GM18870 (cell line): ENCODE results near the gene TGFBR3.

Source experiments
- ATAC-seq: cut with Tn5 transposase; IDR thresholded peaks from one replicate; pipeline ENCODE4 v1.9.1; 2021; ENCODE audit warnings: moderate library complexity; ENCODE audit not compliant: unreplicated experiment

TGFBR3 gene

DNA sequence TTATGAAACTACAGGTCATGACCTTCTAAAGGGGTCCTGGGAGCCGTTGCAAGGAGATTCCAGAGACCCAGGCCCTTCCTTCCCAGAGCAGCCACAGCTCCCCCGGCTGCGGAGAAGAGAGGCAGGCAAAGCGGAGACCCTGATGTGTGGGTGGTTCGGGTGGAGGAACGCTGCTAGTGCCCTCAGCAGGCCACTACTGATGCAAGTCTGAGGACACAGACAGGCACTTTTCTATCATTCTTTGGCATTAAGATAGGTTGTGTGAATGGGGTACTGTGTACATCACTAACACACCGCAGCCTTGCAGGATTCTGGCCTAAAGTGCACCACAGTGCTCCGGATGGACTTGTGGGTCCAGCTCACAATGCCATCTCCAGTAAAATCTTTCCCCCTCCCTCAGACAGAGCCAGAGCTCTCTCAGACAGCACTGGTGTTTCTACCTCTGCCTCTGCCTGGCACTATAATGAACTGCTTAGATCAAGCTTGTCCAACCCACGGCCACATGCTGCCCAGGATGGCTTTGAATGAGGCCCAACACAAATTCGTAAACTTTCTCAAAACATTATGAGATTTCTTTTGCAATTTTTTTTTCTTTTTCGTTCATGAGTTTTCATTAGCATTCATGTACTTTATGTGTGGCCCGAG, 121.4 kb downstream of the TGFBR3 start:
- ATAC-seq = no peak

- ATAC-seq = no peak
Observed at GRCh38 chr1:91763252-91763651, 122.7 kb downstream of the TGFBR3 start.

GRCh38 chr1:91761295-91761721, 124.6 kb downstream of the TGFBR3 start:
- no peak for ATAC-seq

DNA sequence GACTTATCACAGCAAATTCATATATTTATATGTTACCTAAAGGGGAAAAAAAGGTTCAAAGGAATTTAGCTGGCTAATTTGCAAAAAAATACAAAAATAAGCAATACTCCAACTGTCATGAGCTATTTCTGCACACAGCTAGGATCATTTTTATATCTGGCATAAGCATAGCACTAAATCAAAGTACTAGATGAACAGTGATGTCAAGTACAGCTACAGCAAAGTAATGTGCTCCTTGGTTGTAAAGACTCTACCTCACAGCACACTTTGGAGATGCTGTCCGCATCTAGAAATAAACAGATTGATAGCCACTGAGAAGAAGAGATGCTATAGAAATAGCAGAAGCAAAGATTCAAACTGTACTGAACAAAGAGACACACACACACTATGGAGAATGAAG, 125.4 kb downstream of the TGFBR3 start:
- no peak for ATAC-seq

- no peak for ATAC-seq
Observed at GRCh38 chr1:91759076-91759475, 126.9 kb downstream of the TGFBR3 start.

DNA sequence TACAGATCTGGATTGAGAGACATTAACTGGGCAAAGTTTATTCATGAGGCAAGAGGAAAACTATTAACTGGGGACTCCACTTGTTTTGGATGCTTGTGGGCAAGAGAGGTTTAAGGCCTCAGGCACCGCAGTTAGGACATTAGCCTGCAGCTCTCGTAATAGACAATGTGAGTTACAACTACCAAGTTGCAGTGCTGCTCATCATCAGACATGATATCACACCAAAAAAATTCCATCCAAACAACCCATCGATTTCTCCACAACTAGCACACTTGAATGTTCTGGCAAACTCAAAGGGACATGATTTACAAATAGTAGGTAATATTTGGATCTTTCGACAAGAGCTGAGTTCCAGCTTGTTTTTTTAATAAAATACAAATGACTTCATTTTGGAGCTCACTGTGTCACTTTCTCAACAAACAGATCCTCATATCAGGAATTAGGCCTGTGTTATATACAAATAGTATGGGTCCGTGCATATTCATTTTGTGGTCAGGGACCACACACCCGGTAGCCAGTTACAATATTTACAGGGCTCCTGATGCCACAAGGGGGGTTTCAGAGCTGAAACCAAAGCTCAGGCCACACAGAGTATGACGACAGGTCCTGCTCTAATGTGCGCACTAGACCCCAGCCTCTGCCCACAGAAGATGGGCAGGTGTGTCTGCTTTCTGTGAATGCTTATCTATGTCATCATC, 128.0 kb downstream of the TGFBR3 start:
- no peak for ATAC-seq

DNA sequence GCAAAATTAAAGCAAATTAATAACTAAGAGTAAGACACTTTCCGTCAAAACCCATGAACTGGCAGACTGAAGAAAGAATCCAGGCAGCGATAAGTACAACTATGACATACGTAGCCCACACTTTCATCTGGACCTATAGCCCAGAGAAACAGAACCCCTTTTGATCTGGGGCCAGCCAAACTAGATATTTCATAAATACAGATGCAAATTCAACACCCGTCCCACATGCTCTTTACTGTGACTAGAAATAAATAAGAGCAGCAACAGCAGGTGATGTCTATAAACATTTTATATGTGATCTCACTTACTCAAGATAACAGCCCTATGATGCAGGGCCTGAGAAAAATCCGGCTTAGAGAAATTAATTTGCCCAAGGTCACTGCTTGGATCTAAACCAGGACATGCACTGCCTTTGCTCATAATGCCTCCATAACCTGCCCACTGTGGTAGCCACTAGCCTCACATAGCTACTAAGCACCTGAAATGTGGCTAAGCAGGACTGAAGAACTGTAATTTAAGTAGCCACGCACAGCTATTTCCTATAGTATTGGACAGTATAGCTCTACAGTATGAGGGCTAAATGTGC, 130.2 kb downstream of the TGFBR3 start:
- no peak for ATAC-seq

DNA sequence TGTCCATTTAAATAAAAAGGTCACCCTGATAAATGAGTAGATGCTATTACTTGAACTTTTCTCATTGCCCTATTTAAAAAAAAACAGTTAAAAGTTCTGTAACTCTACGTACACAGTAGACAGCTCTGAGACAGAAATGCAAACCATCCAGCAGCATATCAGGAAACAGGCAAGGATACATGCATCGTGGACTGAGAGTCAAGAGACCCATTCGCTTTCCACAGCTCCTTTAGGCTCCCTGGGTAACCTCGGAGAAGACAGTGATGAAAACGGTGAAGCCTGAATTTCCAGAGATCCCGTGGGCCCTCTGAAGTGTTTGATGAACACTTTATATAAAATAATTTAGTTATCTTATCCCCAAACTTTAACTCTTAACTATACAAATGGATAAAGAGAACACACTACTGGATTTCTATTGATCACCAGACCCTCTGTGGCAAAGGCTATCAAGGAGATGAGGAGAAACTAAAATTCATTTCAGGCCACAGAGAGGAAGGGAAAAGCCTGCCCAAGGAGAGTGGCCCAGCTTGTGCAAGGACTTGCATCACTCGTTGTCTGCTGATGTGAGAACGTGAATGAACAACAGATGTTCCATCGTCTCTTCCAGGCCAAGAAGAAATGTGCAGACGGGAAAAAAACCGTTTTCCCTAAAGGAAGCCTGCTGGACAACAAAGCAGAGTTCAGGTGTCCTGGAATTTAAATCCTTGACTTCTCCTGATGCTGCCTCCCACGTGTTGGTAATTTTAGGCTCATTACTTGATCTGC, 131.0 kb downstream of the TGFBR3 start:
- ATAC-seq = no peak

GRCh38 chr1:91754348-91754747, 131.6 kb downstream of the TGFBR3 start:
- ATAC-seq = peak; percentile 62

GRCh38 chr1:91753878-91754277, 132.1 kb downstream of the TGFBR3 start:
- ATAC-seq = no peak

GRCh38 chr1:91752324-91752723, 133.6 kb downstream of the TGFBR3 start:
- peak; percentile 46 for ATAC-seq

GRCh38 chr1:91751275-91751674, 134.7 kb downstream of the TGFBR3 start:
- ATAC-seq = no peak

DNA sequence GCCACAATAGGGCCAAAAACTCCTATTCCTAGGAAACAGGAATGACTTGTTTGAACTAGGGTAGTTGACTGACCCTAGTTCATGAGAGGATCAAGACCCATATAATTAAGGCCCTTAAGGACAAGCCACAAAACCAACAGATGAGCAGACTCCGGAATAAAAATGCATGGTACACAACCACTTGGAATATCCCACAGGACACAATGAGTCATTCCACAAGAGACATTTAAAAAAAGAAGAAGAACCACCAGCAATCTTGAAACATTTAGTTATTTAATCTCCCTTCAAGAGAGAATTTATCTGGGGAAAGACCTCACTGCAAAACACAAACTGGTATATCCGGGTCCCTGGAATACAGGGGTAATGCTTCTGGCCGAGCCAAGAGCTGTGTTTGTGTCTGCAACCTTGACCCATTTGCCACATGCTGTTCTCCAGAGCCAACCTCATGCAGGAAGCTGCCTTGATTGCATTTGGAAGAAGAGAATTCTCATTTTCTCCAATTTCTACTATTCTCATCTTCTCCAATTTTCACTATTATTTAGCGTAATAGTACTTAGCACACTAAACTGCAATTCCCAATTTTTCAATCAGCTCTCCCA, 135.5 kb downstream of the TGFBR3 start:
- no peak for ATAC-seq

DNA sequence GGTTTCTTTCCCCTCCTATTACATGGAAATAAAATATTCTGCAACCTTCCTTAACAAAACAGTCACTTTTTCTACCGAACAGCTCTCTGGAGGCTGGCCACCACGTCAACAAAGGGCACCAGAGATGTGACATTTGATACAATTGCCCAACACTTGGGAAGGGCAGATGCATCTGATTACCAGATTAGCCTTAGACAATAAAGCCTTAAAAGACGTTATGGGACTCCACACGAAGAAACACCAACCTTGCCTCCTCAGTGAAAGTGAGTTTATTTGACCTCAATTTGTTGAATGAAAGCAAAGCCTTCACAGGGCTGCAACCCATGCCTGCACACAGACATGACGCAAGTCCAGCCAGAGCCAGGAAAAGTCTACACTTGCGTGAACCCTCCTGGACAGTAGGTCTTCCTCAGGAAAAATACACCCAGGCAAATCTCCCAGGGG, 136.1 kb downstream of the TGFBR3 start:
- no peak for ATAC-seq

DNA sequence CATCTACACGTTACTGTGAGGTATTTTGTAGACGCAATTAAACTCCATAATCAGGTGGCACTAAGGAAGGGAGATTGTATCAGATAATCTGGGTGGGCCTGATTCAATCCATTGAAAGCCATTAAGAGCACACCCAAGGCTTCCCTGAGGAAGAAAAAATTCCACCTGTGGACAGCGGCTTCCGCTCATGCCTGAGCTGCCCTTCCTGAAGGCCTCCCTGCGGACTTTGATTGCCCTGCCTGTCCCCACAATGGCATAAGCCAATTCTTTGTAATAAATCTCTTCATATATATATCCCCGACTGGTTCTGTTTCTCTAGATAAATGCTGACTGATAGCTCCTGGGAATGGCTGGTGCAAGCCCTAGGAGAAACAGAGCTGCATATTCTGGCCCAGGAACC, 138.3 kb downstream of the TGFBR3 start:
- no peak for ATAC-seq

DNA sequence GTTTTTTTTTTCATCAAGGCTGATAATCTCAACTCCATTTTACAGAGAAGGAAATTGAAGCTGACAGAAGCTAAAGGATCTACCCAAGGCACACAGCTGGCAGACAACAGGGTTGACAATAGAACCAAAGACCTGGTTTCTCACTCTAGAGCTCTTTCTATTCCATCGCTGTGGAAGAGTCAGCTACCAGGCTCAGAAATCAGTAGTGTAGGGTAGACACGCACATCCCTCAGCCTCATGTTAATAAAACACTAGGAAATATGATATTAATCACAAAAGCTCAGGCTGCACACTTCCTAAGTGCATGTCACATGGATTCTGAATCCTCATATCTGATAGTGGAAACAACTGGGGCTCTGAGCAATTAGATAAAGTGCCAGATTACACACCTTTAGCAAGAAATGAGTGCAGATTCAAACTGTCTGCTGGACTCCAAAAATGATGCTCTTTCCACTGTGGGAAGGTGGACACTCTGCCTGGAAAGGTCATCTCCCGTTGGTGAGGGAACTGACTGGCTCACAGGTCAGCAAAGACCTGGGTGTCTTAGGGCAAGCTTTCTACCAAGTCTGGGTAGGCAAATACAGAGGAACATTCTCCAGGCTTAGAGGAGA, 139.1 kb downstream of the TGFBR3 start:
- ATAC-seq = no peak

- ATAC-seq = no peak
Observed at GRCh38 chr1:91745640-91746373, 140.1 kb downstream of the TGFBR3 start.

DNA sequence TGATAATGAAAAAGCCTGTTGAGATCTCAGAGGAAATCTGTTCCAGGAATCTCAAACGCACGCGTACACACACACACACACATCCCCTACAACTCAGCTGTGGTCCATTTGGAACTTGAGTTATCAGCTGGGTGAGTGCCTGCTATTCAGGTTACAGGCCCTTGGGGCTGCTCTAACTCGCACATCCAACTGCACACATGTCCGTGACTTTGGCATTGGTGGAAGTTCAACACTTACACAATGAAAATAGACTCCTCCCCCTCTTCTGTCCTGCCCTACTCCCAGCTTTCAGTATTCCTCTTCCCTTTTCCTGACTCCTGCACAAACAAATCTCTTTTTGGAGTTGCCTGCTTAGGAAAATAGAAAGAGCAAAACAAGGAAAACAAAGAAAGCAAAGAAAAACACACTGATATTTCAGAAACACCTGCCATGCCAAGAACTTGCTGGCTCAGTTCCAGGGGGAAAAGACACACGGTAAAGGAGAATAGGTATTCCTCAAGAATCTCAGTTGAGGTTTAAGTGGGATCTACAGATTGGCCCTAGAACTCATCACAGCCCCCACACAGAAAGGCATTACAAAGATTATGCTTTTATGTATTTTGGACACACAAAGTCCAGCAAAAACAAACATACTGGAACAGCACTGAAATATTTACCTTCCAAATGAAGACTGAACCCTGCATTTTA, 140.9 kb downstream of the TGFBR3 start:
- ATAC-seq = no peak

DNA sequence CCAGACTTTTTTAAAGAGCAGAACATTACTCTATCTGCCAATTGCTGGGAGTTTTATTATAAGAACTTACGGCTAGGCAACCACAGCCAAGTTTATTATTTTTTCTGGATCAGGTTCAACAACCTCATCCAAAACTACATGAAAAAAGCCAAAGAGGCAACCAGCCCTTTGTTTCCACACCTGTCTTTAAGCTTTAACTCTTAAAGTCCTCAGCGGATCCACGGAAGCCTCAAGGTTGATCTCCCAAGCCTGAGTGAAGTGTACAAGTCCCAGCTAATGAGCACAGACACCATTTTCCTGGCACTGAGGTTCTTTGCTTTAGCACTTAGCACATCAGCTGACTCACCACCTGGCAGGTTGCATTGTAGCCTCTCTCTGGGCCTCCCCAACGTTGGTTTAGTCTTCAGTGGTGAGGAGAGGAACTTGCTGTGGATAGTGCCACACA, 143.1 kb downstream of the TGFBR3 start:
- no peak for ATAC-seq
